ENCODE results near the gene ARL15.
"Not testable (repeated sequence)": the region's sequence is repeated elsewhere in the genome, so short reads cannot be mapped to it uniquely, and the experiment has no call there.

ARL15 gene

GRCh38 chr5:53879708-53880323 lies 430.6 kb downstream of the ARL15 start:
- DNase-seq, result no peak

GRCh38 chr5:53878015-53878414 lies 432.4 kb downstream of the ARL15 start:
- no peak for DNase-seq

- DNase-seq, result no peak
Observed at GRCh38 chr5:53877243-53877642, 433.1 kb downstream of the ARL15 start.

DNA sequence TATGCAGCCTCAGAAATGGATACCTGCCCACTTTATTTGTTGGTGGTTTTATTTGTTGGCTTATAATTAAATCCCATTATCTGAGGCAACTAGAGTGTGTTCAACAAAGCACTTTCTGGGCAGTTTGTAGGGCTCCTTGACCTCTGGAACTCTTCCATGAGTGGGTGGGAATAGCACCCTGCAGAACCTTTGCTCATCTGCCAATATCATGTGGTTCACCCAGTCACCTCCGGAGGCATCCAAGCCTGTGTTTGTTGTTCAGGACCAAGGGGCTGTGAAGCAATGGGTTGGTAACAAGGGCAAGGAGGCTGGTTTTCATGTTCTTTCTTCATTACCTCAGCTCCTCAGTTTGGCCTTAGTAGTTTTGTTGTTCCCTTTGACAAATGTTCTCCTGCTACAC lies 436.0 kb downstream of the ARL15 start:
- peak; percentile 43 for DNase-seq

DNA sequence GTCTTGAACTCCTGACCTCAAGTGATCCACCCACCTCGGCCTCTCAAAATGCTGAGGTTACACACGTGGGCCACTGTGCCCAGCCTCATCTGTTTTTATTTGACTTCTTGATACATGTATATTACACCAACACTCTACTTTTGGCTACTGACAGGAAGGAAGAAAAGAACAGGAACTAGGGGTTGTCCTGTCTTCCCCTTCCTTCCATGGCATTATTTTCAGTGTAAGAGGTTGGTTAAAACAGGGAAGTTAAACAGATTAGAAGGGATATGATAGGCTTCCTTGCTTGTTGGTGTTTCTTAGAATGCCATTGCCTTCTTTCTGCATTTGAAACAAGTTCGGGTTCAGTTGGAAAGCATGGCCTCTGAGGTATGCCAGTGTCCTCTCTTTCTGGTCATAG lies 437.1 kb downstream of the ARL15 start:
- DNase-seq, result no peak

DNA sequence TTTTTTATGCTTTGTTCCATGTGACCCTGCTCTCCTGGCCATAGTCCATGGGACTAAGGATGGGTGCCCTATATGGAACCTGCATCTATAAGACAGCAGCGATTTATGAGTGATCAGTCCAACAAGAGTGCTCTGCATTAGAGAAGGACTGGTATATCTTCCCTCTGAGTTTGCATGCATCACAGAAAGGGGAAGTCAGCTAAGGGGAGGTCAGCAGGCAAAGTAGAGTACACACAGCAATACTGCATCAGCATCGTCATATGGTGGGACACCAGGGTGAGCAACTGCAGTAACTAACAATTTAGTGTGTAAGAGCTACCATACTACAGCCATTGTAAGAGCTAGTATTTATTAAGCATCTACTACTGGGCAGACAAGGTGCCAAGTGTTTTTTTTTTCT lies 438.6 kb downstream of the ARL15 start:
- no peak for DNase-seq

GRCh38 chr5:53871050-53871449 lies 439.3 kb downstream of the ARL15 start:
- DNase-seq, result no peak

DNA sequence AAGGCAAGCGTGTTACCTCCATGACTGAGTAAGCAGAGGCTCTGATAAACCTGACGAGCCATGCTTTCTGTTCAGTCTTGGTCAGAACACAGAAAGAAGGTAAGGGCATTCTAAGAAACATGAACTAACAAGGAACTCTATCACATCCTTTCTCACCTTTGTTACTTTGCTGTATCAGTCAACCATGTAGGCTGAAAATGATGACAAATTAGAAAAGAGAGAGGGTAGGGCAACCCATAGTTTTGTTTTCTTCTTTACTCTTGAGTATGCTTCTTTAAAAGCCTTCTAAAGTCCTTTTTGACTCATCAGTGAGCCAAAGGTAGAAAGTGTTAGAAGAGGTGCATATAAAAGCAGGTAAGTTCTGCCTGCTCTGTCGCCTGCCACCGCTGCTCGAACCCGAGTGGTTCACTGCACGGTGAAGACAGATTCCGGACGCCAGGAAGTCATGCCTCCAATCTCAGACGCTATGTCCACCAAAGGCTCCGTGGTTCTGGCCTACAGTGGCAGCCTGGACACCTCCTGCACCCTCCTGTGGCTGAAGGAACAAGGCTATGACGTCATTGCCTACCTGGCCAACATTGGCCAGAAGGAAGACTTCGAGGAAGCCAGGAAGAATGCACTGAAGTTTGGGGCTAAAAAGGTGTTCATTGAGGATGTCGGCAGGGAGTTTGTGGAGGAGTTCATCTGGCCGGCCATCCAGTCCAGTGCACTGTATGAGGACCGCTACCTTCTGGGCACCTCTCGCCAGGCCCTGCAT lies 451.5 kb downstream of the ARL15 start:
- DNase-seq, result no peak

- DNase-seq, result no peak
Observed at GRCh38 chr5:53856506-53856905, 453.9 kb downstream of the ARL15 start.

- DNase-seq, result not testable (repeated sequence)
Observed at GRCh38 chr5:53836851-53837430, 473.4 kb downstream of the ARL15 start.

GRCh38 chr5:53834500-53834899 lies 475.9 kb downstream of the ARL15 start:
- DNase-seq, result no peak
